Mammary epithelial cell (primary cell): ENCODE results near the gene PCDHA1.

Source experiments
- EZH2 ChIP-seq: IDR thresholded peaks from 2 replicates; pipeline ENCODE4 v1.6.1; 2012; ENCODE audit warnings: low read length, inconsistent platforms, borderline replicate concordance
- TF ChIP-seq, protein P1 (sequence below), 2 donors: IDR thresholded peaks in 1 of 2; conservative IDR thresholded peaks in 1 of 2; 2 replicates each; pipeline ENCODE4 v1.5.1; 2011 to 2012; ENCODE audit warnings: inconsistent platforms in 2 of 2, low read length in 2 of 2, mild to moderate bottlenecking in 2 of 2, control low read depth in 1 of 2, low read depth in 1 of 2; ENCODE audit not compliant: insufficient read depth in 1 of 2; ENCODE audit errors: extremely low read depth in 1 of 2

DNA sequence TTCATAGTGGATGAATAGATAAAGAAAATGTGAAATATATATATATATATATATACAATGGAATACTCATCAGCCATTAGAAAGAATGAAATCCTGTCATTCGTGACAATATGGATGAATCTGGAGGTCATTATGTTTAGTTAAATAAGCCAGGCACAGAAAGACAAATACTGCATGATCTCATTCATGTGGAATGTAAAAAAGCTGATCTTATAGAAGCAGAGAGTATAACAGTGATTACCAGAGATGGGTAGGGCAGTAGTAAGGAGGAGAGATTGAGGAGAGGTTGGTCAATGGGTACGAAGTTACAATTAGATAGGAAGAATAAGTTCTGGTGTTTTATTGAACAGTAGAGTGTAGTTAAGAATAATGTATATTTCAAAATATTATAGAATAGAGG, 160.6 kb downstream of the PCDHA1 start:
- TF ChIP-seq, protein P1, sequence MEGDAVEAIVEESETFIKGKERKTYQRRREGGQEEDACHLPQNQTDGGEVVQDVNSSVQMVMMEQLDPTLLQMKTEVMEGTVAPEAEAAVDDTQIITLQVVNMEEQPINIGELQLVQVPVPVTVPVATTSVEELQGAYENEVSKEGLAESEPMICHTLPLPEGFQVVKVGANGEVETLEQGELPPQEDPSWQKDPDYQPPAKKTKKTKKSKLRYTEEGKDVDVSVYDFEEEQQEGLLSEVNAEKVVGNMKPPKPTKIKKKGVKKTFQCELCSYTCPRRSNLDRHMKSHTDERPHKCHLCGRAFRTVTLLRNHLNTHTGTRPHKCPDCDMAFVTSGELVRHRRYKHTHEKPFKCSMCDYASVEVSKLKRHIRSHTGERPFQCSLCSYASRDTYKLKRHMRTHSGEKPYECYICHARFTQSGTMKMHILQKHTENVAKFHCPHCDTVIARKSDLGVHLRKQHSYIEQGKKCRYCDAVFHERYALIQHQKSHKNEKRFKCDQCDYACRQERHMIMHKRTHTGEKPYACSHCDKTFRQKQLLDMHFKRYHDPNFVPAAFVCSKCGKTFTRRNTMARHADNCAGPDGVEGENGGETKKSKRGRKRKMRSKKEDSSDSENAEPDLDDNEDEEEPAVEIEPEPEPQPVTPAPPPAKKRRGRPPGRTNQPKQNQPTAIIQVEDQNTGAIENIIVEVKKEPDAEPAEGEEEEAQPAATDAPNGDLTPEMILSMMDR (conservative IDR thresholded peaks at IDR 0.05 in 1 of 2, IDR thresholded peaks at IDR 0.05 in 1 of 2; ENCODE audit: extremely low read depth in 1 of 2, insufficient read depth in 1 of 2, low read depth in 1 of 2, low read length in 2 of 2) = no peak
- no peak for TF ChIP-seq EZH2
